ENCODE results near the gene SLC12A7. TPM values are rescaled to one million over a fixed set of nuclear protein-coding genes. Genes with fewer than 3 reads are reported as not detected.

Gene SLC12A7
- total and polyA plus RNA-seq, 9 of the 15 experiments (the other 6 are each of a cell fraction or from before 2014, with no cell fraction given) = 0.01 to 3.1 (median 0.56) TPM

DNA sequence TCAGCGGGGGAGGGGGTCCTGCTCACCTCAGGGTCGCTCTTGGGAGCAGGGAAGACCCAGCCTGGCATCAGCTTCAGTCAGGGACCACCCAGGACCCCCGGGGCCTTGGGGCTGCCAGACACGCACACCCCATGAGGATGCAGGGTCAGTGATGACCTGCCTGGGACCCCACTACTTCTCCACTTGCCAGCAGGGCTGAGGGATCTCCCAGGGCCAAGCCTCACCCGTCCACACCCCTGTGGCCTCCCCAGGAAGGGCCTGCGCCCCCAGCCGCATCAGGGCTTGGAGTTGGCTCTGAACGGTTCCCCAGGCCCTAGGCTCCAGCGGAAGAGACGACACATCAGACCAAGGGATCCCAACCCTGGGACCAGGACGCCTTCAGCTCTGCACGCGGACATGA, 33.7 kb downstream of the SLC12A7 start:
- H3K9me1 ChIP-seq (ENCODE audit: control insufficient read depth, insufficient read depth, low read length) = no peaks in the 10 kb centered on the region
- WGBS (ENCODE audit: insufficient coverage, low coverage, missing lambda C conversion rate) = 36% methylated on average over 13 of the region's 13 CpGs
- no peak overlapping the region for H3K4me3 ChIP-seq
- DNase-seq (ENCODE audit: extremely low read depth in 1 of 4, low spot score in 3 of 4) (no peak), FAIRE-seq (no peak), ATAC-seq (no peak)
- intact Hi-C loops (cut with micrococcal nuclease) (no loop called here), in situ Hi-C loops (cut with MboI) (no loop called here)
- peaks cover 3 to 49% of the 10 kb centered on the region in 2 experiments; a peak in 3 of 5 replicates for H3K27me3 ChIP-seq (ENCODE audit: control insufficient read depth in 2 of 2, insufficient read depth in 2 of 2, low read length in 2 of 2)
- TF ChIP-seq FOXK2 (conservative IDR thresholded peaks at IDR 0.05 in 1 of 2, IDR thresholded peaks at IDR 0.05 in 1 of 2; ENCODE audit: low read depth in 2 of 2) (no peak), ZNF507 (tag; conservative IDR thresholded peaks at IDR 0.05) (no peak), ZZZ3 (IDR thresholded peaks at IDR 0.05) (no peak), ZNF695 (CRISPR knock-in tag; IDR thresholded peaks at IDR 0.05) (no peak)
- TF ChIP-seq, protein P1, sequence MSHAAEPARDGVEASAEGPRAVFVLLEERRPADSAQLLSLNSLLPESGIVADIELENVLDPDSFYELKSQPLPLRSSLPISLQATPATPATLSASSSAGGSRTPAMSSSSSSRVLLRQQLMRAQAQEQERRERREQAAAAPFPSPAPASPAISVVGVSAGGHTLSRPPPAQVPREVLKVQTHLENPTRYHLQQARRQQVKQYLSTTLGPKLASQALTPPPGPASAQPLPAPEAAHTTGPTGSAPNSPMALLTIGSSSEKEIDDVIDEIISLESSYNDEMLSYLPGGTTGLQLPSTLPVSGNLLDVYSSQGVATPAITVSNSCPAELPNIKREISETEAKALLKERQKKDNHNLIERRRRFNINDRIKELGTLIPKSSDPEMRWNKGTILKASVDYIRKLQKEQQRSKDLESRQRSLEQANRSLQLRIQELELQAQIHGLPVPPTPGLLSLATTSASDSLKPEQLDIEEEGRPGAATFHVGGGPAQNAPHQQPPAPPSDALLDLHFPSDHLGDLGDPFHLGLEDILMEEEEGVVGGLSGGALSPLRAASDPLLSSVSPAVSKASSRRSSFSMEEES (CRISPR knock-in tag; IDR thresholded peaks at IDR 0.05) = no peak
- CTCF ChIA-PET (ENCODE audit: low intra/inter-chr PET ratio) = interaction anchor here (0.5 kb wide), 1 partner anchor 316 kb away, joined by 5 read pairs; no protein-coding TSS in a partner anchor
- peaks cover 0 to 54% of the 10 kb centered on the region in 2 experiments; a peak in 2 of 5 replicates for H3K4me1 ChIP-seq (replicated peaks in 1 of 2; ENCODE audit: control insufficient read depth in 2 of 2, insufficient read depth in 2 of 2, low read length in 2 of 2)
- H3K9me3 ChIP-seq (replicated peaks; ENCODE audit: control insufficient read depth, insufficient read depth, low read depth, low read length) = no peaks in the 10 kb centered on the region
- BruUV-seq (replicated peaks) = no TSS peak
- no peak overlapping the region for H3K27ac ChIP-seq (ENCODE audit: extremely low read depth, low read depth, low read length)
- H4K20me1 ChIP-seq (replicated peaks; ENCODE audit: control insufficient read depth, insufficient read depth, low read length) = peaks cover 6% of the 10 kb centered on the region
- H3K4me2 ChIP-seq (ENCODE audit: insufficient read depth, low read length) = no peak overlapping the region
- H3K9ac ChIP-seq (ENCODE audit: insufficient read depth in 1 of 2, low read depth in 2 of 2, low read length in 2 of 2) = no peak overlapping the region
- POLR2A ChIA-PET = no interaction called here
- H3K36me3 ChIP-seq (ENCODE audit: control insufficient read depth, insufficient read depth, low read length) = no peaks in the 10 kb centered on the region
- H2AFZ ChIP-seq (ENCODE audit: low read depth, low read length) = no peak overlapping the region
- H3K79me2 ChIP-seq (ENCODE audit: control insufficient read depth, insufficient read depth, low read length) = no peaks in the 10 kb centered on the region

Measured in K562 (cell line).